GM12875 (cell line): ENCODE data around the gene ADGRF5.

ENCODE experiments used
- H3K4me3 ChIP-seq: one replicate; pipeline ENCODE4 v1.5.1; 2011; ENCODE audit warnings: low read depth, low read length, control low read depth
- CTCF ChIP-seq: IDR thresholded peaks from 2 replicates; pipeline ENCODE4 v1.5.1; 2011; ENCODE audit warnings: low read depth, mild to moderate bottlenecking, control low read depth, inconsistent platforms, low read length, moderate library complexity, borderline replicate concordance; ENCODE audit not compliant: insufficient read depth

The ADGRF5 gene

GRCh38 chr6:46947497-46947896, 25.8 kb upstream of the ADGRF5 start:
- no peak for TF ChIP-seq CTCF

GRCh38 chr6:46940433-46941226, 18.9 kb upstream of the ADGRF5 start:
- TF ChIP-seq CTCF = no peak

More at GRCh38 chr6:46947497-46947896, 25.8 kb upstream of the ADGRF5 start:
- no peak overlapping the region for H3K4me3 ChIP-seq

GRCh38 chr6:46937642-46938041, 15.9 kb upstream of the ADGRF5 start:
- H3K4me3 ChIP-seq = no peak overlapping the region
- TF ChIP-seq CTCF = no peak

More at GRCh38 chr6:46940433-46941226, 18.9 kb upstream of the ADGRF5 start:
- no peak overlapping the region for H3K4me3 ChIP-seq

- no peak for TF ChIP-seq CTCF
- H3K4me3 ChIP-seq = no peak overlapping the region
These were observed 13.9 kb upstream of the ADGRF5 start for GRCh38 chr6:46935687-46936086.

- no peak overlapping the region for H3K4me3 ChIP-seq
- no peak for TF ChIP-seq CTCF
These were observed 12.0 kb upstream of the ADGRF5 start for GRCh38 chr6:46933751-46934150.

GRCh38 chr6:46932526-46933319, 11.0 kb upstream of the ADGRF5 start:
- no peak for TF ChIP-seq CTCF
- H3K4me3 ChIP-seq = no peak overlapping the region

- TF ChIP-seq CTCF = no peak
- H3K4me3 ChIP-seq = no peak overlapping the region
These were observed 9.7 kb upstream of the ADGRF5 start for GRCh38 chr6:46931416-46931815.
